Anterior cingulate cortex (tissue), 58 donors: ENCODE data around the gene MTLN.
"Not testable (repeated sequence)": the region's sequence is repeated elsewhere in the genome, so short reads cannot be mapped to it uniquely, and the experiment has no call there.

ENCODE experiments used
- DNase-seq, 58 donors: peaks; one replicate each; lab custom pipeline; 2025; lab: John Stamatoyannopoulos, UW

Gene MTLN

DNA sequence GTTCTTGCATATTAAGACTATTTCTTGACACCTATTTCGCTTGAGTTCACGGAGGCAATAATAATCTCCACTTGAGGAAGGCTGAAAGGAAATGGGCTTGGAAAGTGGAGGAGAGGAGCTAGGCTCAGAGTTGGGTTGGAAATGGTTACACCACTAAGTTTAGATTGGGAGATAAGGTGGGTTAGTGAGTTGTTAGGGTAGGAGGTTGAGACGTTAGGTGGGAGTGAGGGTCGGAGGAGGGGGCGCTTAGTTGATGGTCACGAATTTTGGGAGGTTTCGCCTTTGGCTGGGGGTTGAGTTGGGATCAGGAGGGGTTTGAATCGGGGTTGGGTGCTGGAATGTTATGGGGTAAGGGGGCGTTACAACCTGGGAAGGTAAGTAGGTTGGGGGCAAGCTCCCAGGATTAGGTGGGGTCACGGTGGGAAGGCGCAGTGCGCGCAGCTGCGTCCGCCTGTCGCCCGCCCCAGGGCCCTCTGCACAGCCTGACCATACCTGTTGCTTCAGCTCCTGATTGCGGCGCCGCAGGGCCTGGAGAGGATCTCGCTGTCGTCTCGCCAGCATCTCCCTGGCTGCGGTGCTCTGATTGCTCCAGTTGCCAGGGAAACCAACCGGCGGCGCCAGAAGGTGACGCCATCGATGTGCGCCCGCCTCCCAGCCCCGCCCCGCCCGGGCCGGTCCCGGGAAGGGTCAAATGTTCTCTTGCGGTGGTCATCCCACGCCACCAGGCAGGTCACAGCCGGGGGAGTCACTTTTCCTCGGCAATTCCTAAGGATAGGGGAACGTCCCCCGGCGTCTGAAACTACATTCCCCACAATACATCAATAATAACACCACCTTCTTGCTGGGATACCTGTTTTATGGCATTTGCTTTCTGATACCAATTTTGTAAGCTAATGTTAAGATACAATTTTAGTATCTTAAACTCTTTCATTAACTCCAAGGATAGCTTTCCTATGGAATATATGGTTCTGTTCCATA is 7.7 kb downstream of the MTLN start, which contains the start of gene NPHP1:
TSS of gene NPHP1 (minus strand) at position 606 of the 978 bp plus-strand sequence. CDS start at position 561, 45 bp downstream.
- peak; percentile 39 to 90 (median 80) for DNase-seq

GRCh38 chr2:110198016-110198415 is 14.3 kb downstream of the MTLN start:
- no peak for DNase-seq

DNA sequence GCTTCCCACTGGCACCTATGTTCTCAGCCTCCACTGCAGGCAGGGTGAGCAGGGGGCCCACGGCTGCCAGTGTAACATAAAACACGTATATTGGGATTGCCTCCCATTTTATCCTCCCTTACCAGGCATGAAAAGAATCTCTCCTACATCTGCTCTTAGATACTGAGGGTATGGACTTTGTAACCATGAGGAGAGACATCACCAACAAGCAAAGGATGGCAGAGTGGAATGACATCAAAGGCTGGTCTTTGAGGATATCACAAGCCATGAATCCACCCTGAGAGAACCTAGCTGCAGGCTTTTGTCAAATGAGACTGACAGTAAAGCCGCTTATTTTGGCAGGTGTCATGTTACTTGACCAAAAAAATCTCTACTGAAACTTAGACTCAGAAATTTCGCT is 14.9 kb downstream of the MTLN start:
- no peak for DNase-seq

GRCh38 chr2:110190169-110190568 is 22.2 kb downstream of the MTLN start:
- not testable (repeated sequence) for DNase-seq

DNA sequence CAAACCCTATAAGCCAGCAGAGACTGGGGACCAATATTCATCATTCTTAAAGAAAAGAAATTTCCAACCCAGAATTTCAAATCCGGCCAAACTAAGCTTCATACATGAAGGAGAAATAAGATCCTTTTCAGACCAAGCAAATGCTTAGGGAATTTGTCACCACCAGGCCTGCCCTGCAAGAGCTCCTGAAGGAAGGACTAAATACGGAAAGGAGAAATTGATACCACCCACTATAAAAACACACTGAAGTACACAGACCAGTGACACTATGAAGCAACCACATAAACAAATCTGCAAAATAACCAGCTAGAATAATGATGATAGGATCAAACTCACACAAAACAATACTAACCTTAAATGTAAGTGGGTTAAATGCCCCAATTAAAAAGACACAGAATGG is 29.9 kb downstream of the MTLN start:
- DNase-seq, result no peak

DNA sequence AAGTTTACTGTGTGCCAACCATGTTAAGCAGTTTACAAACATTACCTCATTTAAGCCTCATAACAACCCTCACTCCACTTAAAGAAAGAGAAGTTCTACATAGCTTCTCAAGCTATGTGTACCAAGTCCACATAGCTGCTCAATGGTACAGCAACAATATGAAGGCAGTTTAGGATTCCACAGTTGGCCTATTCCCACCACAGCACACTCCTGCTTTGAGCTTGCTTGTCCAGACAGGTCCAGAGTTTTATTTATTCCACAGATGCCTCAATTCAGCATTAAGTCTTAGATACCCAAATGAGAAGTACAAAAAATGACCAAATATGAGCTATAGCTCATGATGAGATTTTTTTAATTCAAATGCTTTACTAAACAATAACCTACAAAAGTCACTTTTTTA is 32.3 kb downstream of the MTLN start:
- DNase-seq, result no peak

DNA sequence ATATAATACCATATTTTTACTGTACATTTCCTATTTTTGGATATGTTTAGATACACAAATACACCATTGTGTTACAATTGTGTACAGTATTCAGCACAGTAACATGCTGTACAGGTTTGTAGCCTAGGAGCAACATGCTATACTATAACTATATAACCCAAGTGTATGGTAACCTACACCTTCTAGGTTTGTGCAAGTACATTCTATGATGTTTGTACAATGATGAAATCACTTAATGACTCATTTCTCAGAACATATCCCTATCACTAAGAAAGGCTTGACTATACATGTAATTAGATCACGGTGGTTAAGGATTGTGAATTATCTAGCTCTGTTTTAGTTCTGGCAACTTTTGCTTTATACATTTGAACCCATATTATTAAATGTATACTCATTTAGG is 38.8 kb downstream of the MTLN start:
- no peak for DNase-seq

GRCh38 chr2:110172506-110172905 is 39.8 kb downstream of the MTLN start:
- no peak for DNase-seq

GRCh38 chr2:110170102-110170501 is 42.2 kb downstream of the MTLN start:
- no peak for DNase-seq

GRCh38 chr2:110167326-110168000 is 44.9 kb downstream of the MTLN start:
- DNase-seq, result no peak

- DNase-seq, result no peak
These were observed 46.1 kb downstream of the MTLN start for GRCh38 chr2:110166266-110166665.
